ENCODE data around the gene DOK1.

DNA sequence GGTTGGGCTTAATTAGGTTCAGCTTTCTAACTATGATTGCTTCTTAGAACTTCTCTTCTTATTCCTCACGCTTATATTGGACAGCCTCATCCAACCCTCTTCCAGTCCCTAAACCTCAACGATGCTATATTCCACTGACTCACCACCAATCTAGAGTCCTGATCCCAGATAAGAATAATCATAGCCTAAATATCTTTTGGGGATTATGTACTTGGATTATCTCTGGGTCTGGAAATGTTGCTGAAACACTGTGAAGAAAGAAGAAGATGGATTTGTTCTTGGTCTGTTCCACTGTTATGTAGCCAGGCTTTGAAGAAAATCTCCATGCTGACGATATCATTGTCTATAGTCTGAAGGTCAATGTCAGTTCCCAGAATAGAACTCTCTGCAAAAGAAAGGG, 26.9 kb downstream of the DOK1 start:
- TF ChIP-seq CTCF (IDR thresholded peaks at IDR 0.05) = no peak
- TF ChIP-seq POLR2A (IDR thresholded peaks at IDR 0.05) = no peak
- no peak for TF ChIP-seq POLR2AphosphoS5 (IDR thresholded peaks at IDR 0.05)

All from stomach (tissue), 4 donors.